Endometrial microvascular endothelial cells (primary cell): ENCODE data around the gene DHX30. TPM values are rescaled to one million over a fixed set of nuclear protein-coding genes. Genes with fewer than 3 reads are reported as not detected.
"Not testable (repeated sequence)": the region's sequence is repeated elsewhere in the genome, so short reads cannot be mapped to it uniquely, and the experiment has no call there.

ENCODE experiments used
- in situ Hi-C: cut with HindIII; loops from 2 replicates; pipeline ENCODE4 v1.10.0; 2017; ENCODE audit warnings: low sequenced_read_pairs, low pct_unique_long_range_greater_than_20kb; ENCODE audit errors: inconsistent ontology term
- total RNA-seq: library from RNA; depleted of rRNA; stranded (reverse); fragments of >200 nt; gene quantifications from one replicate; pipeline ENCODE4 v1.2.3, GENCODE V29; 2015; ENCODE audit errors: inconsistent ontology term

The DHX30 gene
- total RNA-seq, 1 donor from 2014 or later: 85.6 TPM

DNA sequence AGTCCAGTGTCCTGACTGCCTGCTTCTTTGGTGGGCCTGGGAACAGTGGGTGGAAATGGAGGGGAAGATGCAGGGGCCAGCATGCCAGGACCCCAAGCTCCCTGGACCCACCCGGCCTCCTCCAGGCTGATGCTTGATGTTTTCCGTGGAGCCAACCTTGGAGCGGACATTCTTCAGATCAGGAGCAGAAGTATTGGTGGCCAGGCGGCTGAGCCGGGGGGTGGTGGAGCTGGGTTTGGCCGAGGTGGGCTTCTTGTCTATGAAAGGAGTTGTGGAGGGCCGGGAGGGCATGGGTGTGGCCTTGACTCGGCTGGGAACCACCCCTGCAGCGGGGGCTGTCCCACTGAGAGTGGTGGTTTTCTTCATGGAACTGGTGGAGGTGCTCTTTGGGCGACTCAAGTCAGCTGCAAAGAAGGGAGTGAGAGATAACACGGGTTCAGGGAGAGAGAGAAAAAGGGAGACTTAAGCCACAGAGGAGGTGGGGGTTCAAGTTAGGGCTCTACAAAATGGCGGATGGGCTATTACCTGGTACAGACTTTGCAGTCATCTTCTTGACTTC, 67.8 kb downstream of the DHX30 start:
- in situ Hi-C loops: no loop called here

DNA sequence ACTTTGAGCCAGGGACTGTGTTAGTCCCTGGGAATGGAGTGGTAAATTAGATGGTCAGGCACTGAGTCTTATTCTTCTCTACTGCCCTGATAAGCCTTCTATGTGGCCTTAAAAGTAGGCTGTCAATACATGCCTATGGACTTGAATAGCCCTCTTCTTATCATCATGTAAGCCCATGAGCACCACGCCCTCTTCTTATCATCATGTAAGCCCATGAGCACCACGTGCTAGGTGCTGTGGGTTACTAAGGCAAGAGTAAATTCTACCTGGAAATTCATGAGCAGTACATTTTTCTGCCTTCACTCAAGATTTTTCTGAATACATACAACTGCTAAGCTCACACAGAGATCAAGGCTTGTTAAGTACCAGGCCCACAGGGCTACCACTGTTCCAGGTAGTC, 68.5 kb downstream of the DHX30 start:
- in situ Hi-C loops: no loop called here

DNA sequence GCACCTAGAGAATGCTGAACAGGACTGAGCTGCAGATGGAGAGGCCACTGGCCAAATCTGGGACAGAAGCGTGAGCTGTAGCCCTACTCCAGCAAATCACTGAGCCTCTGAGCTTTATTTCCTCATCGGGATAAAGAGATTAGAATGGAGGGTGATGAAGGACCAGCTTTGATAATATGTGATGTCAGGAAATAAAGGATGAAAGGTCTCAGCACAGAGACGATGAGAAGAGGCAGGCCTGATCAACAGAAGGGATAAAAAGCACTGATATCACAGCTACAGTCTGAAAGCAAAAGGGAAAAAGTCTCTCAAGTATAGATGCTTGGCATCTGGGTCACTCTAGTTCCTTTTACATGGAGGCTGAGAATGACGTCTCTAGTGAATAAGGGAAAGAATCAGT, 70.0 kb downstream of the DHX30 start:
- in situ Hi-C loops: no loop called here

DNA sequence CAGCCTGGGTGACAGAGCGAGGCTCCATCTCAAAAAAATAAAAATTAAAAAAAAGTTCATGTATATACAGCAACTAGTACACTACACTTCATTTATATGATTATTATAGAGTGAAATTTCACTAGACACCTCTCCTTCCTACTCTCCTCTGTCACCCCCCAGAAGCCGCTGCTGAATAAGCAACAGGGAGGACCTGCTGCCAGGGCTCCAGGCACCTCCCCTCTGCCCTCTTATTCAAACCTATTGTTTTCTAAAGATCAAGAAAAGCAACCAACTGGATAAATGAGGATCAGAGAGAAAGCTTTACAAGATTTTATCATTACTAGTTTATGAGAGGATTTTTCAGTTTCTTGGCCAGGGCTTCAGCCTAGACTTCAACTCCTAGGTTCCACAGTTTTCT, 71.5 kb downstream of the DHX30 start:
- in situ Hi-C loops: no loop called here

DNA sequence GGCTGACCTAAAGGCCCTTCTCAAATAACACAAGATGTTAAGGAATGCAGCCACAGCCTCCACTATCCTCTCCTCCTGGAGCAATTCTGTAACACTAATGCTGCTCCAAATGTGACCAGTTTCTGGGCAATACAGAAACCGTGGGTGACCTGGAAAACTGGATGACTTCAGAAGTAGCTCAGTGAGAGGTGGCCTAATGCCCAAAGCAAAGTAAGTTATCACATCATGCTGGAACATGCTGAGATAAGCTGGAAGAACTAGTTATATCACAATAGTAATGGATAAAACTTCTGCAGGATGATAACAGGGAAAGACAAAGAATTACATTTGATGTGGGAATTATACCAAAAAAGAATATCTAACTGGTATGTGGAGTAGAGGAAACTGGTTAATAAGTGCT, 72.0 kb downstream of the DHX30 start:
- in situ Hi-C loops: no loop called here

DNA sequence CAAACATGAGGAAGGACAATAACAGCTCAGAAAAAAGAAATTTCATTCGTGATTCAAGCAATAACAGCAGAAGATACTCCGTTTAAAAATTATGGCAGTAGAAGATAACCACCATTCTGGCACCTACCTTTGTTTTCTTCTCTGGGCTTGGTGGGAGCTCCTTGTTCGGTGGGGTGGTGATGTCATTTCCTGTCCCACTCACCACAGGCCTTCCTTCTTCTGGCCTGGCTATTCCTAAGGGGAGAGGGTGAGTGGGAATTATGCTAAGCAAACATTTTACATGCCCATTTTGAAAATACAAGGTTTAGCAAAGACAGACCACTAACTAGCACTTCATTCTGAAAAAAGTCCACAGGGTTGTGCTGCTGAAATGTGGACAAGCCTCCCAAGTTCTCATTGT, 74.4 kb downstream of the DHX30 start:
- in situ Hi-C loops: no loop called here

DNA sequence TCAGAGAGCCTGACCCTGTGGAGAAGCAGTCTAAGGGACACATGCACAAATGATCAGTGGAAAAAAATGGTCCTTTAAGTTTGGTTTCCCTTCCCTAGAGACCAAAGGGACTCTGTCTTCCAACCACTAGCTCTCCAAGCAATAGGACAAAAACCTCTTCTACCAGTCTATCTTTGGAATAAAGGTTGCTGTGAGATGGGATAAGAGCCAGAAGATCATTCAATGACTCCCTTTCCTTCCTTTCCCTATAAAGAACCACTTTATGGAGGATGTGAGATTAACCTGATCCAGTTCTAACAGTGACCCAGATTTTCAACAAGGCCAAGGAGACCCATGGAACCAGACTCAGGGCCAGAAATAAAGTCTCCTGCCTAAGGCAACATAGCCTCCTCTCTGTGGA, 74.8 kb downstream of the DHX30 start:
- in situ Hi-C loops: no loop called here

DNA sequence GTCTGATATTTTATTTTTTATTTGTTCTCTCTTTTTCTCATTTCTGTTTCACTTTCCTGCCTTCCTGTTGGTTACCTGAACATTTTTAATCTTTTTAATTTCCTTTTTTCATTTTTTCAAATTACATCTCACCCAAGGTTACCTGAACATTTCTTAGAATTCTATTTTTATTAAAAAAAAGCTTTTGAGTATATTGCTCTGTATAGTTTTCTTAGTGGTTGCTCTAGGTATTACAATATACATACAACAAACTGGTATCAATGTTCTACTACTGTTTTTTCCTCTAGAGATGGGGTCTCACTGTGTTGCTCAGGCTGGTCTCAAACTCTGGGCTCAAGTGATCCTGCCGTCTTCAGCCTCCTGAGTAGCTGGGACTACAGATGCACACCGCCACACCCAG, 79.4 kb downstream of the DHX30 start:
- in situ Hi-C loops: no loop called here

DNA sequence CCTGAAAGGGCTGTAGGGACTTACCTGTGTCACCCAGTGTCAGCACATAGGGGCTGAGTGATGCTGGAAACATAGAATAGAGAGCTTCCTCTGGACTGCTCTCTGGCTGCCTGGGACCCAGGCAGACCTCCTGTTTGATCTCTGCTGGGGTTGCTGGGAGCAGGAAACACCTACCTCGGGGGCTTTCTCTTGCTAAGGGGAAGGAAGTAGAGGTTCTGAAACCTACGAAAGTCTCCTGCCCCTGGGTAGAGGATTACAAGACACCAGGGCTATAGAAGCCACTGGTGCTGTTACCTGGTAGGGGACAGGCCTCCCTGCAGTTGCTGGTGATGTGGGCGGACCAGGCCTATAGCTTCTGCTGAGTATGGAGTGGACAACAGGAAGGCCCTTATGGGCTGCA, 81.7 kb downstream of the DHX30 start:
- in situ Hi-C loops: no loop called here

DNA sequence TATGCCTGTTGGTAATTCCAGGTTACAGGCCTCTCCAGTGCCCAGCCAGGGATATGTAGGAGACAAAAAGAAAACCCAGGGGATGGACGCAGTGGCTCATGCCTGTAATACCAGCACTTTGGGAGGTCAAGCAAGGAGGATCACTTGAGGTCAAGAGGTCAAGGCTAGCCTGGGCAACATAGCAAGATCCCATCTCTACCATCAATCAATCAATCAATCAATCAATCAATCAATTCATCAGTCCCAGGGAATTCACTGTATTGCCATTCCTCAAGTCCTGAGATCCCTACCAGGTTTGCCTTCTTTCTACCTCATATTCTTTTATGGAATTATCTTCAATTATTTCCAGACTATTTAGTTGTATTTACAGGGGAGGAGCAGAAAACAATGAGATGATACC, 82.2 kb downstream of the DHX30 start:
- in situ Hi-C loops: no loop called here

DNA sequence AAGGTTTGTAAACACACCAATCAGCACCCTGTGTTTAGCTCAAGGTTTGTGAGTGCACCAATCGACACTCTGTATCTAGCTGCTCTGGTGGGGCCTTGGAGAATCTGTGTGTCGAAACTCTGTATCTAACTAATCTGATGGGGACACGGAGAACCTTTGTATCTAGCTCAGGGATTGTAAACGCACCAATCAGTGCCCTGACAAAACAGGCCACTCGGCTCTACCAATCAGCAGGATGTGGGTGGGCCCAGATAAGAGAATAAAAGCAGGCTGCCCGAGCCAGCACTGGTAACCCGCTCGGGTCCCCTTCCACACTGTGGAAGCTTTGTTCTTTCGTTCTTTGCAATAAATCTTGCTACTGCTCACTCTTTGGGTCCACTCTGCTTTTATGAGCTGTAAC, 85.1 kb downstream of the DHX30 start:
- in situ Hi-C loops: not testable (repeated sequence)

DNA sequence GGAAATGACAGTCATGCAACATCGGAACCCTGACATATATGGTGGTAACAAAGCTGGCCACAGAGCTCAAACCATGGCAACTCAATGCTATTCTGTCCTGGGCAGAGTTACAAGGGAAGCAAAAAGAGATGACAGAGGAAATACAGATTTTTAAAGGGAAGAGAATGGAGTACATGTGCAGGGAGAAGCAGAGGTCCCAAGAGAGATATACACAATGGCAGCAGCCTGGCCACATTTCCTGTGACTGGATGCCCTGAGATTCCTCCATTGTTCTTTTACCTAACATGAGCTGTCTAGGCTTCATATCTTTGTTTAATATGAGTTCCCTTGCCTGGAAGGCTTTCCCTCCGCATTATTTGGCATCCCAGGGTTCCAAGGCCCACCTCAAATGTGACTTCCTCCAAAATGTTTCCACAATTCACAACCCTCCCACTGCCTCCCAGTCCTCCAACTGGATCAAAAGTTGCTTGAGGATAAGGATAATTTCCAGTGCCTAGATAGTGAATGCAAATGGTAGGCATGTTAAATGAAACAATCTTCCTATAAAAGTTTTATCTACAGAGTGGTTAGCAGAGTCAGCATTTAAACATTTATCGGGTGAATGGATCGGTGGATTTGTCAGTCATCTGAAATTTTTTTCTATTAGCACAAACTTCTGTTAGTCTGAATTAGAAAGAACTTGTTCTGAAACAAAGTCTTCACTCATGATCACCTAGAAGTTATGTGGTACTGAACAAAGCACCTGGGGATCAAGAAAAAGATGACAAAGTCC, 86.2 kb downstream of the DHX30 start:
- in situ Hi-C loops: no loop called here

DNA sequence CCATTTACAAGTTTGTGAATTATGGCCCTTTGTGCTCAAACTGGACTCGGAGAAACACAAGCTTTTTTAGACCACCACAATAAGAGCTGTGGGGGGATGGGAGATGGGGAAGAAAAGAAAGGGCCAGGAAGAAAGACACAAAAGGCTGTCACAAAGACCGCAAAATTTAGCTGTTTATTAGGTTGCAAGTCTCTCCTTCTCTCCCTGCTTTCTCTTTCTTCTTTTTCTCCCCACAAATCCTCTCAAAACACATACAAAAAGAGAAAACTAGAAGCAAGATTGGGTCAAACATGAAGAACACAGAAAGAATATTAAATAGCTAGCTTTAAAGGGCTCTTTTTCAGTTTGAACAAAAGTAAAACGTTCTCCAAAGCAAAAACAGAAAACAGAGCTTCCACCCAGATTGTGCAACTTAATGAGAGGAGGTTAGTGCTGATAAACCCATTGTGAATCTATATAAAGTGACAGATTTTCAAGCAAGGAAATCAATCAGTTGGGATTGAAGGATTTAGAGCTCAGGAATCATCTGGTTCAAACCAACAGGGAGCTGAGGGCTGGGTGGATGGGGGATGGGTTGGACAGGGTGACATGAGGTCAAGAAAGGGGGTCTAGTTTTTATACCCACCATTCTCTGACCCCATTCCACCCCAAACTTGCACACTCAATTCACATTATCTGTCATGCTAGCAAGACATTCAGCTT, 87.3 kb downstream of the DHX30 start:
- in situ Hi-C loops: no loop called here

DNA sequence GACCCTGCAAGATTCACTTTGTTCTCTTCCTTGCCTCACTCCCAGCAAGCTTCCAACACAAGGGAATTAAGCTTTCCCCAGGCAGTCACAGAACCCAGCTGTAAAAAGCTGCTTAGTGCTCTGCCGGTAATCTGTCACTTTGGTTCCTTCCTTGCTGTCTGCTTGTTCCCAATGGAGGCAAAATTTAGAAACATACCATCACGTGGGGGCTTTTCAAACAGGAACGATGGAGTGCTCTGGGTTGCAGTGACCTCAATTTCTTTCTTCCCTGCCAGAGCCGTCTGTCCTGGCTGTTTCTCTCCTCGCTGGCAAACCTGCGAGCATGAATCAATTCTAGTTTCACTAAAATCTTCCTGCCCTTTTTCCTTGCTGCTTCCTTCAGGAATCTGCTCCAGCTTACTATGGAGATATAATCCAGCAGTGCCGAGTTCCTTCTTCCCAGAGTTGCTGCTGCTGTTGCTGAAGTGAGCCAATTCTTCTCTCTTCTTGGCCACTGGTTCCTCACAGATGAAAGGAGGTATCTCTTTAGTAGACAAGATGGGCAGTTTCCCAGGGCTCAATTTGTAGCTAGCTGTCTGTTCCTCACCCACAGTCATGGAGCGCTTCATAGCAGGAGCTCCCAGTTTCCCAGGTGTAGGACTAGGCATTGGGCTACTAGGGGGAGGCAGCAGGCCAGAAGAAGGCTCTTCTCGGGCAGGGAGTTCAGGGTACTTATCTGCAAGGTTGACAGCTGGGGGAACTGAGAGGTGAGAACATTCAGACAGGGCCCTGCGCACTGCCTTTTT, 88.1 kb downstream of the DHX30 start:
- in situ Hi-C loops: no loop called here

DNA sequence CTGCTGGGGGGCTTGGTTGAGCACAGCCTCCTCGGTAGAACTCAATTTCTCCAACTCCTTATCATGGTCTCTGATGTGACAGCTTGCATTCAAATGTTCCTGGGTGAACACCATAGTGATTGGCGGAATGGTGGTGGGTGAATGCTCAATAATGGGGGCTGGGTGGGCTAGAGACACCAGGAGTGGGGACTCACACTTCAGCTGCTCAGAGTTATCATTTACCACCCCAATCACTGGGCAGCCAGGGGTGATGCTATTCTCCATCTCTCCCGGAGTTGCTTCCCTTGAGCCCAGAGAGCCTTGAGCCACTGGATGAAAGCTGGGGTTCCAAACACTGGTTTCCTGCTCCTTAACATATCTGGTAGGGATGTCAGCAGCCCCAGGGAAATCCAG, 88.7 kb downstream of the DHX30 start:
- in situ Hi-C loops: no loop called here

DNA sequence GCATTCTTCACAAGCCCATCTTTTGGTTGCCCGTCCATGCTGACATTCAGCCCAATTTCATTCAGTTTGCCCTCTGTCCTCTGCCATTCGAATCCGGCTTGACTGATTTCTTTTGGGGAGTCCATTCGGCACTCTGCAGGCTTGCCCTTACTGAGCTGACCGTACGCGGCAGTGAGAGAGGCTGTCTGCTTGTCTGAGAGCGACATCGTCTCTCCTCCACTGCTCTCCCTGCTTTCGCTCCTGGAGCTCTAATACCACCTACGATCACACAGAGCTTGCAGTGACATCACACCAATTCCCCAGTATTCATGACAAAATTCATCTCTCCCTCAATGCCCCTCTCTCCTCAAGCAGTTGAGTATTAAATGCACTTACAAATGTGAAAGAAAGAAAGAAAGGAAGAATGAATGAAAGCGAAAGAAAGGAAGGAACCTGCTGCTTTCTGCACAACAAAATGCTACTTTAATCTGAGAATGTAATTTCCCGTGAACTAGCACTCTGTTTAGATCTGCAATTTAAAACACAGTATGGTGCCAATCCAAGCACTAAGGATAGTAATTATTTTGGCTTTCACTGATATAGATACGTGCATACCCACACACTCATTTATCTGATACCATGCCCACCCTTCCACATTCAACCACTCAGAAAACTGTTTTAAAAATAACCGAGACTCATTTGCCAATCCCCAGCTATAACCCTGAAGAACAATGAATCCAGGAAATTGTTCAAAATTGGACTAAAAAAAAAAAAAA, 89.5 kb downstream of the DHX30 start:
- in situ Hi-C loops: no loop called here

DNA sequence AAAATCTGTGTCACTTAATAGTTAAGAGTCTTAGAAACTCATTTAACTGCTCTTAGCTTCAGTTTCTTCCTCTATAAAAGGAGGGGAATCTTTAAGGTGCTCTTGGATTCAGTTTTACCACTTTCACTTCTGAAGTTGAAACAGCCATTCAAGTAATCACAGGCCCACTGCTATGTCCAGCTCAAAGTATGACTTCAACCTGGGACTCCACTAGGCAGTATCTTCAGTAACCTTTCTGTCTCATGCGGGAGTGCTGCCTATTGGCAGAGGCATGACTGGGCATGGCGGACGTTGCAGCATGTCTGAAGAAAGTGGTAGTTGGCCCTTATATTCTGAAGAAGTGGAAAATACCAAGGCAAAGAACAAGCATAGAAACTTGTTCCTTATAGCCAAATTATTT, 92.3 kb downstream of the DHX30 start:
- in situ Hi-C loops: no loop called here

DNA sequence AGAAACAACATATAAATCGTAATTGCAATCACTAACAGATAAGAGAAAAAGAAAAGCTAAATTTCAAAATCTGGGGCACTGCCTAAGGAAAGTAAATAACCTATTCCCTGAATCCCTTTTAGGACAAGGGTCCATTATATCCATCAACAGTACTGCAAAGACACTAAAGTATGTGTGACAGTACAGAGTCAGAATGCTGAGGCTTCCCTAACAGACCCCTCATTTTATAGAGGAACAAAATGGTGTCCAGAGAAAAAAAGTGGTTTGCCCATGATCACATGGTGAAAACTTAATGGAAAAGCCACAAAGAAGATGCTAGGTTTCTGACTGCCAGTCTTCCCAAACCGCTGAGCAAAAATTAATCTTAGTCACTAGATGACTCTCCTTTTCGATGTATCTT, 93.8 kb downstream of the DHX30 start:
- in situ Hi-C loops: no loop called here

DNA sequence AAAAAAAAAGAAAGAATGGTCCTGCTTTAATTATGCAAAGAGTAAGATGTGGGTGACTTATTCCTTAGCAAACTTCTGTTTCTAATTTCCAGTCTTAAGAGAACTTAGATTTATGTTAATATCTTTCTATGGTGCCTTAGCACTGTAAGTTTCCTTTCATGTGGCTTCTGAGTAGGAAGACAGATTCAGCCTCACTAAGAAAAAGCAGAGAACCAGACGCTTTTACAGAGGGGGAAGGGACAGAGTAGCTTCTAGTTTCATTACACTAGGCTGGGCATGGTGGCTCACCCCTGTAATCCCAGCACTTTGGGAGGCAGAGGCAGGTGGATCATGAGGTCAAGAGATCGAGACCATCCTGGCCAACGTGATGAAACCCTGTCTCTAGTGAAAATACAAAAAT, 95.0 kb downstream of the DHX30 start:
- in situ Hi-C loops: no loop called here
